HK-2 (cell line): ENCODE data around the gene FCN2.

Source experiments
- DNase-seq: peaks from one replicate; pipeline ENCODE4 v3.0.0-alpha.2; 2018; ENCODE audit not compliant: unreplicated experiment

The FCN2 gene

DNA sequence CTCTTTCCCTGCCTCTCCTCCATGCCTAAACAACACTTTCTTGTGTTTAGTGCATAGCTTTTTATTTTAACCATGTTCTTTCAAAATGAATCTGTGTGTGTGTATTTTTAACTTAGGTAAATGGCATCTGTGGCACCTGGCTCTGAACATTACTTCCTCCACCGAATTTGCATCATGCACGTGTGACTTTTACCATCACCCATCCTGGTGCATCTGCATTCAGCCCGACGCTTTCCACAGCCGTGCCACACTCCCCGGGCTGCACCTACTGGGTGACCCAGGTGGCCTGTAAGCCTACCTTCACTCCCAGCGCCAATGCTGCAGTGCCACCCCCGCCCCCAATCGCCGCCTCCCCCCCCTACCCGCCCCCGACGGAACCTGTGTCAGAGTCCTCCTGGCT, 49.8 kb downstream of the FCN2 start:
- DNase-seq = no peak

DNA sequence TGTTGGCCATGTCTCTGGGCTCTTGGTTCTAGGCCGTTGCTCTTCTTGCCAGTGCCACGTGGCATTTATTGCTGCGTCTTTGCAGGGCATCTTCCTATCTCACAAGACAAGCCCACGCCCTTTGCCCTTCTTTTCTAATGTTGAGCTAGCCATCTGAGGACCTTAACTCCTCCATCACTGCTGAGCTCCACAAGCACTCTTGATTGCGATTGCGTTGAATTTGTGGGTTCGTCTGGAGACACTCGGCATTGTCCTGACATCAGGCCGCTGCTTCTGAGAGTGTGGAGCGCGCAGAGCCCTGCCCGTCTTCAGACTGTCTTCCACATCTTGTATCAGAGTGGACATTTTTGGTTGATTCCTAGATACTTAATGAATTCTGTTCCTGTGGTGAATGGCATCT, 51.6 kb downstream of the FCN2 start:
- DNase-seq = no peak

DNA sequence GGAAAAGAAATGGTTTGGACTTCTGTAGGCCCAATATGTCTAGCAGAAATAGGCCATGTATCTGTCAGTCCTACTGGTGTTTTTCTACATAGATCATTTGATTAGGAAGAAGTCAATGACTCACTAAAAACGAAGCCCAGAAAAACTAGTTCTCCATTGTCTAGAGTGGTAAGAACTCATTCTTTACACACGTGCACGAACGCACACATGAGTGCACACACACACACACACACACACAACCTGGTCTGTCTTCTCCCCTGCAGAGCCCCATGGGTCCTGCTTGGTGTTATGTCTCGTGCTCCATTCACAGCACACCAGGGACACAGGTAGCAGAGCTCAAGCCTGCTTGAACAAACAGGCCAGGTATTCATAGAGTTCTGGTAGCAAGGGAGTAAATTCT, 52.0 kb downstream of the FCN2 start:
- no peak for DNase-seq

DNA sequence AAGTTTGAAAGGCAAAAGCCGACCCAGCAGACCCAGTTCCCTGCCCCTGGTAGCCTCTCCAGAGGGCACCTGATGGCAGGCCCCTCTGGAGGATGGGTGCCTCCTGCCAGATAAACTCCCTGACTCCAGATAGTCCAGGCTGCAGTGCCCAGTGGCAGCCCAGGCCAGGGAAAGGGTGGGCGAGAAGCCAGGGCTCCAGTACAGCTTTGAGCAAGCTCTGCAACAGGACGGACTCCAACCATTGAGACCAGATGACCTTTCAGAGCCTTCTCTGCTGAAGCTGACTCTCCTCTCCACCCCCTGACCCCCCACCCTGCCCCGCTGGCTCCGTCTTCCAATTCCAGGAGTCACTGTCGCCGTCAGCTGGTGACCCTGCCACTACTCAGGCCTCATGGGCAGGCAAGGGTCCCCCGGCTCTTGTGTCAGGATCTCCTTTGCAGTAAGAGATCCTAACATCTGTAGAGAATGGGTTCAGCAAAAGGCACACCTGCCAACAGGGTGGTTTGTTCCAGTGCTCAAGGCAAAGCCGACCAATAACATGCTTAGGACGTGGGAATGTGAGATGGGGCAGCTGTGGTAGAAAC, 52.6 kb downstream of the FCN2 start:
- DNase-seq = no peak

- no peak for DNase-seq
Measured at GRCh38 chr9:134935056-134935640, 54.5 kb downstream of the FCN2 start.

DNA sequence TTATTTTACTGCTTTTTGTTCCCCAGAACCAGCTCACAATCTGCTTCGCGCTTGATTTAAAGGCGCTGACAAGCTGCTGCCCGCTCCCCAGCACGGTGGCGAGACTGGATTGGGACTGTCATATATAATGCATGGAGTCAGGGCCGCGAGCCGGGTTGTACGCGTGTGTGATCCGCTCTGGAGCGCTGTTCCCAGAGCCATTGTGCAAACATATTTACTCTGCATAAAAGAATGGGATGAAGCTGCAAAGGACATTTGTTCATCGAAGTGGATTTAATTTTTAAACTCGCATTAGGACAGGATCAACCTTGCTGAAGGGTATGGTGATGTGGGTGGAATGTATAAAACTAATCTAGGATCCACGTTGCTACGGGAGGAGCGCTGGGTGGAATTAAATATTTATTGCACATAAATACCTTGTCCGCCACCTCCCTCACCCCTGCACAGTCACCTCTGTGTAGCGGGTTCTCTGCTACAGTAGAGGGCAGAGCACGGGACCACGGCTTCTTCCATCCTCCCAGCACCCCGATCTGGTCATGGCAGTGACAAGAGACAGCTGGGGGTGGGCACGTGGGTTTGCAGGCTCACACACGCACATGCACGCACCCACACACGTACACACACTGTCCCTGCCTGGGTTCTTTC, 55.2 kb downstream of the FCN2 start:
- no peak for DNase-seq

DNA sequence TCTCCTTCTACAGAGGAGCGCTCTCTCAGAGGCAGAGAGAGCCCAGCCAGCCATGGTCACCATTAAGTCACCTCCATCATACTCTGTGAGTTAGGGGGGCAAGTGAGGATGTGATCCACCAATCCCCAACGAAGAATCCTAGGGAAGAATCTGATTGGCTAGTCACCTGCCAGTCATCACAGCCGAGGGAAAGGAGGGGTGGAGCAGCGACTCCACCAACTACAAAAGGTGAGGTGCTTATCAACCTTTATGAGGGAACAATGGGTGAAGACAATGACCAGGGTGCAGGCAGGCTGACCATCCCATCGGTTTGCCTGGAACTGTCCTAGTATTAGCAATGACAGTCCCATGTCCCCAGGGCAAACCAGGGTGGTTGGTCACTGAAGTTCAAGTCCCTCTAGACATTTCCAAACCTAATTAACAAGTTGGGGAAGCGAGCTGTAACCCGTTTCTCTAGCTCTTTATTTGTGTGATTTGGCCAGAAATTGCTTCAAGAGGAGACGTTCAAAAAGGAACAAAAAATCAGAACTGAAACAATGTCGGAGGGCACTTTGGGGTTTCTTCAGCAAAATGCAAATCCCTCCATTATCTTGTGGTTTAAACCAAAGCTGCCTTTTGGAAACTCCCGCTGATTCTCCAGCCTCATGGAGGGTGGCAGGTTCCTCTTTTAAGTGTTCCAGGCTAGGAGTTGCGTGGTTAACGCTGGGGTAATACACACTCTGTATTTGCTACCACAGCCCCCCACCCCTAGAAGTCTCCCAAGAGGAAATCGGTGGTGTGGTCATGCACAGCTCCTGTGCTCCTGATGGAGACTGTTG, 55.9 kb downstream of the FCN2 start:
- no peak for DNase-seq
